Measurements from ENCODE around the gene SUSD4. TPM values are rescaled to one million over a fixed set of nuclear protein-coding genes. Genes with fewer than 3 reads are reported as not detected.

SUSD4 gene
- total RNA-seq, 2 donors from 2014 or later = 0.58 to 0.92 TPM

- TF ChIP-seq, protein P1, sequence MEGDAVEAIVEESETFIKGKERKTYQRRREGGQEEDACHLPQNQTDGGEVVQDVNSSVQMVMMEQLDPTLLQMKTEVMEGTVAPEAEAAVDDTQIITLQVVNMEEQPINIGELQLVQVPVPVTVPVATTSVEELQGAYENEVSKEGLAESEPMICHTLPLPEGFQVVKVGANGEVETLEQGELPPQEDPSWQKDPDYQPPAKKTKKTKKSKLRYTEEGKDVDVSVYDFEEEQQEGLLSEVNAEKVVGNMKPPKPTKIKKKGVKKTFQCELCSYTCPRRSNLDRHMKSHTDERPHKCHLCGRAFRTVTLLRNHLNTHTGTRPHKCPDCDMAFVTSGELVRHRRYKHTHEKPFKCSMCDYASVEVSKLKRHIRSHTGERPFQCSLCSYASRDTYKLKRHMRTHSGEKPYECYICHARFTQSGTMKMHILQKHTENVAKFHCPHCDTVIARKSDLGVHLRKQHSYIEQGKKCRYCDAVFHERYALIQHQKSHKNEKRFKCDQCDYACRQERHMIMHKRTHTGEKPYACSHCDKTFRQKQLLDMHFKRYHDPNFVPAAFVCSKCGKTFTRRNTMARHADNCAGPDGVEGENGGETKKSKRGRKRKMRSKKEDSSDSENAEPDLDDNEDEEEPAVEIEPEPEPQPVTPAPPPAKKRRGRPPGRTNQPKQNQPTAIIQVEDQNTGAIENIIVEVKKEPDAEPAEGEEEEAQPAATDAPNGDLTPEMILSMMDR (conservative IDR thresholded peaks at IDR 0.05) = no peak
- H3K27me3 Mint-ChIP-seq (ENCODE audit: insufficient read depth) = peaks cover 2% of the 10 kb centered on the region
- H3K36me3 Mint-ChIP-seq (ENCODE audit: low read depth) = no peaks in the 10 kb centered on the region
- Histone ChIP-seq H3K27ac (ENCODE audit: low read depth, low read length) (no peak overlapping the region), H3K4me1 (ENCODE audit: control insufficient read depth, insufficient read depth, low read length) (peaks cover 7% of the 10 kb centered on the region), H3K36me3 (ENCODE audit: control insufficient read depth, insufficient read depth, low read length) (no peaks in the 10 kb centered on the region), H3K9ac (ENCODE audit: extremely low read depth, low read length, poor library complexity, severe bottlenecking) (no peak overlapping the region), H3K4me3 (ENCODE audit: low read length) (no peak overlapping the region), H3K9me3 (ENCODE audit: control insufficient read depth, low read length) (no peaks in the 10 kb centered on the region), H3K27me3 (ENCODE audit: control insufficient read depth, insufficient read depth, low read length, poor library complexity, severe bottlenecking) (no peaks in the 10 kb centered on the region)
- WGBS, 2 experiments (ENCODE audit: insufficient coverage in 1 of 2, insufficient read length in 1 of 2) = 92 to 93% methylated on average over 7 to 12 of the region's 12 CpGs
- H3K4me1 Mint-ChIP-seq = peaks cover 23% of the 10 kb centered on the region
- DNase-seq = no peak
- H3K27ac Mint-ChIP-seq = no peak overlapping the region
- no peaks in the 10 kb centered on the region for H3K9me3 Mint-ChIP-seq
- no peak overlapping the region for H3K4me3 Mint-ChIP-seq
Observed at GRCh38 chr1:223338811-223339746, 24.9 kb downstream of the SUSD4 start.

- Histone ChIP-seq H3K36me3 (ENCODE audit: control insufficient read depth, insufficient read depth, low read length) (no peaks in the 10 kb centered on the region), H3K4me3 (ENCODE audit: low read length) (no peak overlapping the region), H3K27ac (ENCODE audit: low read depth, low read length) (no peak overlapping the region), H3K4me1 (ENCODE audit: control insufficient read depth, insufficient read depth, low read length) (peaks cover 7% of the 10 kb centered on the region), H3K9ac (ENCODE audit: extremely low read depth, low read length, poor library complexity, severe bottlenecking) (no peak overlapping the region), H3K27me3 (ENCODE audit: control insufficient read depth, insufficient read depth, low read length, poor library complexity, severe bottlenecking) (no peaks in the 10 kb centered on the region), H3K9me3 (ENCODE audit: control insufficient read depth, low read length) (no peaks in the 10 kb centered on the region)
- no peaks in the 10 kb centered on the region for H3K9me3 Mint-ChIP-seq
- H3K4me3 Mint-ChIP-seq = no peak overlapping the region
- peaks cover 2% of the 10 kb centered on the region for H3K27me3 Mint-ChIP-seq (ENCODE audit: insufficient read depth)
- H3K4me1 Mint-ChIP-seq = peaks cover 25% of the 10 kb centered on the region
- no peaks in the 10 kb centered on the region for H3K36me3 Mint-ChIP-seq (ENCODE audit: low read depth)
- TF ChIP-seq, protein P1 (conservative IDR thresholded peaks at IDR 0.05) = peak; percentile 34
- H3K27ac Mint-ChIP-seq = no peak overlapping the region
- WGBS, 2 experiments (ENCODE audit: insufficient coverage in 1 of 2, insufficient read length in 1 of 2) = 90 to 92% methylated on average over 5 to 6 of the region's 6 CpGs
- DNase-seq = no peak
Observed at GRCh38 chr1:223337174-223337869, 26.7 kb downstream of the SUSD4 start.

DNA sequence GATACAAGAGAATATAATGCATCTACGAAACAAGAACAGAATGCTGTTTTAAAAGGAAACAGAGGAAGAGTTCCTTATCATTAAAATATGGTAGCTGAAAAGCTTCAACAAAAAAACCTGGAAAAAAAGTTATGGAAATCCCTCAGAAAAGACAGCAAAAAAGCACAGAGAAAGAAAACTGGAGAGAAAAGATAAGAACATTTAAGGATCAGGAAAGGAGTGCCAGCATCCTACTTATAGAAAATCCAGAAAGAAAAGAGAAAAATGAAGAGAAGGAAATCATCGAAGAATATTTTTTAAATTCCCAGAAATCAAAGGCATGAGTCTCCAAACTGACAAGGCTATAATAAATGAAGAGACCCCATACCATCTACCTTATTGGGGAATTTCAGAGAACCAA, 29.8 kb downstream of the SUSD4 start:
- WGBS, 2 experiments (ENCODE audit: insufficient coverage in 1 of 2, insufficient read length in 1 of 2) = 92% methylated on average over 2 of the region's 2 CpGs; no CpG with 5 or more reads in 1 of the 2 experiments
- no peaks in the 10 kb centered on the region for H3K4me1 ChIP-seq (ENCODE audit: control insufficient read depth, insufficient read depth, low read length)
- H3K4me3 ChIP-seq (ENCODE audit: low read length) = no peak overlapping the region
- H3K36me3 Mint-ChIP-seq (ENCODE audit: low read depth) = no peaks in the 10 kb centered on the region
- H3K27me3 Mint-ChIP-seq (ENCODE audit: insufficient read depth) = peaks cover 9% of the 10 kb centered on the region
- no peaks in the 10 kb centered on the region for H3K27me3 ChIP-seq (ENCODE audit: control insufficient read depth, insufficient read depth, low read length, poor library complexity, severe bottlenecking)
- DNase-seq = no peak
- H3K4me3 Mint-ChIP-seq = no peak overlapping the region
- H3K27ac Mint-ChIP-seq = no peak overlapping the region
- TF ChIP-seq, protein P1 (conservative IDR thresholded peaks at IDR 0.05) = no peak
- H3K27ac ChIP-seq (ENCODE audit: low read depth, low read length) = no peak overlapping the region
- H3K4me1 Mint-ChIP-seq = peaks cover 6% of the 10 kb centered on the region
- no peak overlapping the region for H3K9ac ChIP-seq (ENCODE audit: extremely low read depth, low read length, poor library complexity, severe bottlenecking)
- no peaks in the 10 kb centered on the region for H3K9me3 Mint-ChIP-seq
- no peaks in the 10 kb centered on the region for H3K36me3 ChIP-seq (ENCODE audit: control insufficient read depth, insufficient read depth, low read length)
- no peaks in the 10 kb centered on the region for H3K9me3 ChIP-seq (ENCODE audit: control insufficient read depth, low read length)
